ENCODE data around the gene TET2.

TET2 gene

DNA sequence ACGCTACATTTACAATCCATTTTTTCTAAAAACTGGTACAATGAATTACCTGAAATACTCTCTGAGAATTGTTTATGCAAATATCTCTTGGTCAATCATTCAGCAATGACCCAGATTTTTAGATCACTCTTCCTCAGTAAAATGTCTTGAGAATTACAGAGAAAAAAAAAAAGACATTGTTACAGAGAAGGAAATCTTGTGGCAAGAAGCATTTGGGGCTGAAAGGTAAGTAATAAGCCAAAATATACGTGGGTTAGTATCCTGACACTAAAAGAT lies 19.6 kb upstream of the TET2 start:
- DNase-seq (ENCODE audit: low read depth) = no peak
- H3K4me3 ChIP-seq (ENCODE audit: control insufficient read depth, low read depth, low read length) = no peak overlapping the region
- no peak for TF ChIP-seq CTCF (conservative IDR thresholded peaks at IDR 0.05; ENCODE audit: control insufficient read depth, insufficient read depth, low read depth, low read length)

DNA sequence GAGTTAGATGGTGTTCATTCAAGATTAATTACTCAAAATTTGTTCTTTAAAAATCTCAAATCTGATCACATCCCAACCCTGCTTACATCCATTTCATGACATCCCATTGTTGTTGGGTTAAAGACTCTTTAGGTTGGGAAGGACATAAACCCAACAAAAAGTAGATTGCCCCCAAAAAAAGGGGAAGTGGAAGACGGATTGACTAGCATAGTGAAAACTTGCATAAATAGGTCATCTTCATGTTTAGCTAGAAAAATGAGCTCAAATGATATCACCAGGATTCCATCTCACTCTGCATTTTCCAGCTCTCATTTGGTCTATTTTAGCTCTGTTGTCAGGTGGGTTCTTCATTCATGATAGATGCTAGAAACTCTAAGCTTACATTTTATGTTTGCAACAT lies 18.5 kb upstream of the TET2 start:
- no peak for DNase-seq (ENCODE audit: low read depth)
- no peak for TF ChIP-seq CTCF (conservative IDR thresholded peaks at IDR 0.05; ENCODE audit: control insufficient read depth, insufficient read depth, low read depth, low read length)
- H3K4me3 ChIP-seq (ENCODE audit: control insufficient read depth, low read depth, low read length) = no peak overlapping the region

GRCh38 chr4:105129286-105130040 lies 17.2 kb upstream of the TET2 start:
- no peak for TF ChIP-seq CTCF (conservative IDR thresholded peaks at IDR 0.05; ENCODE audit: control insufficient read depth, insufficient read depth, low read depth, low read length)
- DNase-seq (ENCODE audit: low read depth) = no peak
- H3K4me3 ChIP-seq (ENCODE audit: control insufficient read depth, low read depth, low read length) = no peak overlapping the region

DNA sequence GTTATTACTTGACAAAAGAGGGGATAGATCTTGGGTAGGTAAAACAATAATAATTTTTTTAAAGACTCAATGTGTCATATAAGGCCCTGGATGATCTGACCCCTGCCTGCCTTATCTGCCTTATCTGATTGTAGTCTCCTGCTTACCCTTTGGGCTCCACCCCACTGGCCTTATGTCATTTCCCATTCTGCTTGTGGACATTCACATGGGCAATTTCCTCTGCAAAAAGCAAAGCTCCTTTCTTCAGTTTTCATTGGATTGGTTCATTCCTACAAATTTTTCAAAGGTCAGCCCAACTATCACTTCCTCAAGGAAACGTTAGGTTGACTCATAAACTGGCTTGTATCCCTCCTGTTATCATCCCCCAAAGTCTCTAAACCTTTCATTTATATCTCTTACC lies 15.7 kb upstream of the TET2 start:
- no peak overlapping the region for H3K4me3 ChIP-seq (ENCODE audit: control insufficient read depth, low read depth, low read length)
- DNase-seq (ENCODE audit: low read depth) = no peak
- TF ChIP-seq CTCF (conservative IDR thresholded peaks at IDR 0.05; ENCODE audit: control insufficient read depth, insufficient read depth, low read depth, low read length) = no peak

DNA sequence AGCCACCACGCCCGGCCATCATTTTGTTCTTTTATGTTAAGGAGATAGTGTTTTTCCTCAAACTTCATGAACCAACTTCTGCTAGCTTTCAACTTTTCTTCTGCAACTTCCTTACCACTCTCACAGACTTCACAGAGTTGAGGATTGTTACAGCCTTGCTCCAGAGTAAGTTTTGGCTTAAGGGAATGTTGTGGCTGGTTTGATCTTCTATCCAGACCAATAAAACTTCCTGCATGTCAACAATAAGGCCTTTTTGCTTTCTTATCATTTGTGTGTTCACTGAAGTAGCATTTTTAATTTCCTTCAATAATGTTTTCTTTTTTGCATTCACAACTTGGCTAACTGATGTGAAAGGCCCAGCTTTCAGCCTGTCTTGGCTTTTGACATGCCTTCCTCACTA lies 12.7 kb upstream of the TET2 start:
- DNase-seq (ENCODE audit: low read depth) = no peak
- no peak for TF ChIP-seq CTCF (conservative IDR thresholded peaks at IDR 0.05; ENCODE audit: control insufficient read depth, insufficient read depth, low read depth, low read length)

DNA sequence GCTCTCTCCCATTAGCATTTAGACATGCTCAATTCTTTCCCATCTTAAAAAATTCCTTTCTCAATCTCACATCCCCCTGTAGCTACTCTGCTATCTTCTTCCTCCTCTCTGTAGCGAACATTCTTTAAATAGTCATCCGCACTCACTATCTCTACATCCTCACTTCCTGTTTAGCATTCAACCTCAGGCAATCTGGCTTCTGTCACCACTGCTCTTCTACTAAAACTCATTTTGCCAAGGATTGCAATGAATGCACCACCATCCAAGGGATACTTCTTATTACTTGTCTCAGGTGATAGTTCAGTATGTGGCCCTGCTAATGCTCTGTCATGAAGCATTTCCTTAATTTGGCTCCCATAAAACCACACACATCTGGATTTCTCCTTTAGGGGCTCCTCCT lies 10.9 kb upstream of the TET2 start:
- DNase-seq (ENCODE audit: low read depth) = no peak
- TF ChIP-seq CTCF (conservative IDR thresholded peaks at IDR 0.05; ENCODE audit: control insufficient read depth, insufficient read depth, low read depth, low read length) = no peak
- no peak overlapping the region for H3K4me3 ChIP-seq (ENCODE audit: control insufficient read depth, low read depth, low read length)

More for the DNA sequence above, 12.7 kb upstream of the TET2 start:
- H3K4me3 ChIP-seq (ENCODE audit: control insufficient read depth, low read depth, low read length) = no peak overlapping the region

Measured in fibroblast of mammary gland (primary cell).